Measurements from ENCODE around the gene HECW1.

GRCh38 chr7:43117861-43118260 lies 5.4 kb downstream of the HECW1 start:
- TF ChIP-seq CTCF (IDR thresholded peaks at IDR 0.05) (no peak), POLR2A (IDR thresholded peaks at IDR 0.05) (no peak)

Measured in heart left ventricle (tissue), 13 donors.